ENCODE results near the gene CPNE7. TPM values are rescaled to one million over a fixed set of nuclear protein-coding genes. Genes with fewer than 3 reads are reported as not detected.

CPNE7 gene
- total and polyA plus RNA-seq, 2 of the 13 experiments (the other 11 are each of a cell fraction or from before 2014, with no cell fraction given), result 0.59 TPM; not detected in 1

- TF ChIP-seq ARID5B (CRISPR knock-in tag; IDR thresholded peaks at IDR 0.05) (0 out of 2 replicates have a peak, but pooled peaks have one; percentile 8), STAG1 (CRISPR knock-in tag; IDR thresholded peaks at IDR 0.05) (peak; percentile 58), AKAP8 (CRISPR knock-in tag; IDR thresholded peaks at IDR 0.05) (peak; percentile 100), CCDC6 (CRISPR knock-in tag; IDR thresholded peaks at IDR 0.05) (peak; percentile 46), FOXO4 (CRISPR knock-in tag; conservative IDR thresholded peaks at IDR 0.05) (0 out of 2 replicates have a peak, but pooled peaks have one; percentile 33), KMT2A (CRISPR knock-in tag; IDR thresholded peaks at IDR 0.05) (0 out of 2 replicates have a peak, but pooled peaks have one; percentile 44), ZSCAN31 (CRISPR knock-in tag; IDR thresholded peaks at IDR 0.05; ENCODE audit: low read depth) (peak; percentile 71; the same call in 1 of the 2 replicates), ZNF775 (CRISPR knock-in tag; IDR thresholded peaks at IDR 0.05; ENCODE audit: borderline replicate concordance) (no peak), BATF2 (CRISPR knock-in tag; IDR thresholded peaks at IDR 0.05) (no peak), PAF1 (CRISPR knock-in tag; IDR thresholded peaks at IDR 0.05) (peak; percentile 97), ELF4 (CRISPR knock-in tag; IDR thresholded peaks at IDR 0.05; ENCODE audit: borderline replicate concordance) (no peak), ZNF414 (CRISPR knock-in tag; IDR thresholded peaks at IDR 0.05) (peak; percentile 39; the same call in 1 of the 2 replicates), ZNF713 (CRISPR knock-in tag; IDR thresholded peaks at IDR 0.05) (peak; percentile 93), ADNP (CRISPR knock-in tag; IDR thresholded peaks at IDR 0.05) (peak; percentile 96), GMEB1 (CRISPR knock-in tag; IDR thresholded peaks at IDR 0.05; ENCODE audit: borderline replicate concordance) (peak; percentile 47; the same call in 1 of the 2 replicates), NFIC (IDR thresholded peaks at IDR 0.05; ENCODE audit: low read length) (0 out of 2 replicates have a peak, but pooled peaks have one; percentile 4), NFE2 (CRISPR knock-in tag; IDR thresholded peaks at IDR 0.05) (no peak), ZNF235 (CRISPR knock-in tag; IDR thresholded peaks at IDR 0.05; ENCODE audit: borderline replicate concordance) (no peak), PHF5A (CRISPR knock-in tag; IDR thresholded peaks at IDR 0.05; ENCODE audit: low read depth, unreplicated experiment) (peak; percentile 52), ARID2 (CRISPR knock-in tag; IDR thresholded peaks at IDR 0.05; ENCODE audit: borderline replicate concordance) (peak; percentile 39; the same call in 1 of the 2 replicates)
Observed at GRCh38 chr16:89565506-89566372, 9.8 kb upstream of the CPNE7 start (continued).

Measured in HepG2 (cell line).